Measurements from ENCODE around the gene LHFPL2.

Gene LHFPL2

DNA sequence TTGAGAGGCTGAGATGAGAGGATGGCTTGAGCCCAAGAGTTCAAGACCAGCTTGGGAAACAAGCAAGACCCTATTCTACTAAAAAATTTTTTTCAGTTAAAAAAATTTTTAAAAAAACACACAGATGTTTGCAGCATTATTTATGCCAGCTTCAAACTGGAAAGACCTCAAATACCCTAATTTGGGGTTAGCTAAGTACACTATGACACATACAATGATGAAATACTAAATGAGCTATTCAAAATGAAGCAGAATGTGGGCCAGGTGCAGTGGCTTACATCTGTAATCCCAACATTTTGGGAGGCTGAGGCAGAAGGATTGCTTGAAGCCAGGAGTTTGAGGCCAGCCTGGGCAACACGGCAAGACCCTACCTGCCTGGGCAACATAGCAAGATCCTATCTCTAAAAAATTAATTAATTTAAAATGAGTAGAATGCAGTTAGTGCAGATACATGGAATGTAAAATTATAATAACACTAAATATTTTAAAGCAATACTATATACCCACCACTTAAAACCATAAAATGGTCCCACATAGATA lies 44.9 kb downstream of the LHFPL2 start:
- CTCF ChIA-PET: interaction anchor here (0.5 kb wide), 1 partner anchor 1895 kb away, joined by 3 read pairs; no protein-coding TSS in a partner anchor
- DNase-seq (ENCODE audit: extremely low spot score): no peak
- no peak for TF ChIP-seq ZNF384 (IDR thresholded peaks at IDR 0.05)
- TF ChIP-seq SUZ12 (IDR thresholded peaks at IDR 0.05): no peak
- no peak for TF ChIP-seq L3MBTL2 (conservative IDR thresholded peaks at IDR 0.05)
- POLR2A ChIA-PET: interaction anchor here (0.5 kb wide), 1 partner anchor 20 kb away, joined by 3 read pairs; no protein-coding TSS in a partner anchor

DNA sequence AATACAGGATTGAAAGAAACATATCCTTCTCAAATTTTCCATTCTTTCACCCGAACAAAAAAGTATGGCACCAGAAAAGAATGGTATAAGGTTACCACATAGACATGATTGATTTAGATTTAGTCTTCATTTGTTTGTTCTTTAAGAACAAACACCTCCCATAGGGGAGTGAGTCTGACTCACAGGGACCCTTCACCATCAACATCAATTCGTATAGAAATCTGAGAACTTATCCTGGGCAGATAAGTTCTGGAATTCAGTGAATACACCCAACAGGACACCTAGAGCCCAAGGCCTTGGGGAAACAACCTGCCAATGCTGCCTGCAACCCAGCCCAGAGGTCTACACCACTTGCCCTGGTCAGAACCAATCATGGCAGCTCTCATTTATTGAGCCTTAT lies 46.2 kb downstream of the LHFPL2 start:
- POLR2A ChIA-PET: no interaction called here
- DNase-seq (ENCODE audit: extremely low spot score): no peak
- CTCF ChIA-PET: interaction anchor here (0.7 to 1.0 kb wide), 3 partner anchors 43 to 297 kb away, joined by 3 to 4 read pairs (median 3); no protein-coding TSS in a partner anchor
- TF ChIP-seq L3MBTL2 (conservative IDR thresholded peaks at IDR 0.05): no peak
- TF ChIP-seq FOXK2 (IDR thresholded peaks at IDR 0.05): no peak
- no peak for TF ChIP-seq TARDBP (IDR thresholded peaks at IDR 0.05)
- TF ChIP-seq ELF4 (IDR thresholded peaks at IDR 0.05): no peak
- no peak for TF ChIP-seq ARNT (IDR thresholded peaks at IDR 0.05)
- no peak for TF ChIP-seq HDGF (IDR thresholded peaks at IDR 0.05; ENCODE audit: borderline replicate concordance)
- TF ChIP-seq SP1 (IDR thresholded peaks at IDR 0.05): no peak
- TF ChIP-seq CTBP1 (IDR thresholded peaks at IDR 0.05; ENCODE audit: borderline replicate concordance): no peak
- no peak for TF ChIP-seq ZNF384 (IDR thresholded peaks at IDR 0.05)
- no peak for TF ChIP-seq FOXM1 (IDR thresholded peaks at IDR 0.05; ENCODE audit: borderline replicate concordance)
- TF ChIP-seq, protein P1, sequence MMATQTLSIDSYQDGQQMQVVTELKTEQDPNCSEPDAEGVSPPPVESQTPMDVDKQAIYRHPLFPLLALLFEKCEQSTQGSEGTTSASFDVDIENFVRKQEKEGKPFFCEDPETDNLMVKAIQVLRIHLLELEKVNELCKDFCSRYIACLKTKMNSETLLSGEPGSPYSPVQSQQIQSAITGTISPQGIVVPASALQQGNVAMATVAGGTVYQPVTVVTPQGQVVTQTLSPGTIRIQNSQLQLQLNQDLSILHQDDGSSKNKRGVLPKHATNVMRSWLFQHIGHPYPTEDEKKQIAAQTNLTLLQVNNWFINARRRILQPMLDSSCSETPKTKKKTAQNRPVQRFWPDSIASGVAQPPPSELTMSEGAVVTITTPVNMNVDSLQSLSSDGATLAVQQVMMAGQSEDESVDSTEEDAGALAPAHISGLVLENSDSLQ (IDR thresholded peaks at IDR 0.05): no peak
- no peak for TF ChIP-seq SUZ12 (IDR thresholded peaks at IDR 0.05)

DNA sequence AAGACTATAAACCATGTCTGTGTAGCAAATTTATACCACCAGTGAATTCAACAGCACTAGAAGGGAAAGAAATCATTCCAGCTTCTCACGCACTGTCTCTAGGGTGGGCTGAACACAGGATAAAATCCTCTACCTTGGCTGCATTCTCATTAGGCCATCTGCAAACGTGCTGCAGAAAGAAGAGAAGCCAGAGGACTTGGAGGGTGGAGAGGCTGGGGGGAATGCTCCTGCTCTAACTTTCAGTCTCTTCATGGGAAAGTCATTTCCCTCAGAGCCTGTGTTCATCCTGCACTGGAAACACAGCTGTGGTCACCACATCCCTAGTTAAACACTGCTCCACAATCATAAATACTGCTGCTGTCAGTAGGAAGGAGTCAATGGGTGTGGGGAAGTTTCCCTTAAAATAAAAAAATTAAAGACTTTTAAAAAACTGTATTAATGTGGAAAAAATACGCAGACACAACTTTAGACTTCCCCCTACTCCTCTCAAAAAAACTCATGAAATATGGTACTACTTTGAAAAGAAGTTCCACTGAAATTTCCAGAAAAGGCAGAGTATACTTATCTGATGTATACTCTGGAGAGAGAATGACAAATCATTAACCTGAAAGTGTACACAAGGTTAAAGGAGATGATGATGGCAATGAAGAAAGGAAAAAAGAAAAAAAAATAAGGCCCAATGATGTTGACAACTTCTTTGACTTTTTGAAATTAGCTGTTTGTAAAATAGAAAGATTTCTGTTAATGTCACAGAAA lies 46.8 kb downstream of the LHFPL2 start:
- DNase-seq (ENCODE audit: extremely low spot score): no peak
- ChIA-PET POLR2A (no interaction called here), CTCF (interaction anchor here (0.6 to 1.0 kb wide), 3 partner anchors 66 to 298 kb away, joined by 3 read pairs; no protein-coding TSS in a partner anchor)
- no peak for TF ChIP-seq BHLHE40 (IDR thresholded peaks at IDR 0.05; ENCODE audit: borderline replicate concordance)
- TF ChIP-seq, protein P1 (IDR thresholded peaks at IDR 0.05): peak; percentile 28; the same call in 1 of the 2 replicates

DNA sequence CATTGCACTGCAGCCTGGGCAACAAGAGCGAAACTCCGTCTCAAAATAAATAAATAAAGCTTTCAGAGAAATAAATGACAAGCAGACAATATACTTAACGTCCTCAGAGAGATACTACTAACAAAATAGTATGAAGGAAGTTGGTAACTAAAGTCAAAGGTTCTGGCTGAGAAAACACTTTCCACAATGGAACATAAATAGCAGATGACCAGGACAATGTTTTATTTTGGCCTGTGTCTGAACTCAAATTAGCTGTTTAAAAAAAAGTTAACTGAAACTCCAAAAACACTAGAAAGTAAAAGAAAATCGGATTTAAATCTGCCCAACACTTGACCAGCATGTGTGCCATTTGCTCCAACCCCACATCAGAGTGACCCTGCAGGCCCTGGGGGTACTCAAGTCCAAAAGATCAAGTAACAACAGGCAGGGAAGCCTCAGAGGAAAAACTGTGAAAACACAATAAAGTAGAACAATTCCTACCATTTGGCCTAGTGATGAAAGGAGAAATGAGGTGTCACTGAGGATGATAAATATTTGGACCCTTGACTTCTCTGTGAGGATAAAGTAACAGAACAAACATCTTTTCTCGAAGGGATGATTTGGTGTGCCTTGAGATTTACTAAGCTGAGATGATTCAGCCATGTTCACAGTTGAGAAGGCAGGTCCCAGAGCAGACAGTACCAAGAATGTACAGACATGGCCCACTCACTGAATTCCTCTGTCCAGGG lies 47.7 kb downstream of the LHFPL2 start:
- ChIA-PET CTCF (interaction anchor here (0.6 kb wide), 1 partner anchor 224 kb away, joined by 3 read pairs; no protein-coding TSS in a partner anchor), POLR2A (no interaction called here)
- TF ChIP-seq FOXA1 (IDR thresholded peaks at IDR 0.05): no peak
- no peak for TF ChIP-seq FOXM1 (IDR thresholded peaks at IDR 0.05; ENCODE audit: borderline replicate concordance)
- no peak for TF ChIP-seq LEF1 (IDR thresholded peaks at IDR 0.05; ENCODE audit: borderline replicate concordance)
- no peak; the same call in 1 of the 2 replicates for TF ChIP-seq CTBP1 (IDR thresholded peaks at IDR 0.05; ENCODE audit: borderline replicate concordance)
- TF ChIP-seq, protein P1 (IDR thresholded peaks at IDR 0.05): peak; percentile 78
- no peak for TF ChIP-seq SUZ12 (IDR thresholded peaks at IDR 0.05)
- TF ChIP-seq ZNF384 (IDR thresholded peaks at IDR 0.05): no peak
- no peak for DNase-seq (ENCODE audit: extremely low spot score)

DNA sequence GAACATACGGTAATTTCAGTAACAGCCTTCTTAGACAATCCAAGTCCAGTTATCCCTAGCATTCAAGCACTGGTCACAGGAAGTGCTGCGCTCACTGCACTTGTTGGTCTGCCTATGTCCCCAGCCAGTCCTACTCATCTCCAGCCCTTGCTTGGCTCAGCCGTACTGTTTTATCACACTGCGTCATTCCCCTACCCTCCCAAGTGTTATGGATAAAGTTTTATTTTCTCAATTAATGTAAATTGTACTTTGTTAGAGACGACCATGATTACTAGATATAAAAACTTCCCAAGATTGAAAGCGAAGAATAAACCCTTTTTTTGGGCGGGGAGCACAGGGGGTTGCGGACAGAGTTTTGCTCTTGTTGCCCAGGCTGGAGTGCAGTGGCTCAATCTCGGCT lies 49.6 kb downstream of the LHFPL2 start:
- ChIA-PET POLR2A (no interaction called here), CTCF (no interaction called here)
- TF ChIP-seq, protein P1 (IDR thresholded peaks at IDR 0.05): no peak
- TF ChIP-seq BHLHE40 (IDR thresholded peaks at IDR 0.05; ENCODE audit: borderline replicate concordance) (no peak), TARDBP (IDR thresholded peaks at IDR 0.05) (no peak), ZNF384 (IDR thresholded peaks at IDR 0.05) (no peak)
- DNase-seq (ENCODE audit: extremely low spot score): no peak

DNA sequence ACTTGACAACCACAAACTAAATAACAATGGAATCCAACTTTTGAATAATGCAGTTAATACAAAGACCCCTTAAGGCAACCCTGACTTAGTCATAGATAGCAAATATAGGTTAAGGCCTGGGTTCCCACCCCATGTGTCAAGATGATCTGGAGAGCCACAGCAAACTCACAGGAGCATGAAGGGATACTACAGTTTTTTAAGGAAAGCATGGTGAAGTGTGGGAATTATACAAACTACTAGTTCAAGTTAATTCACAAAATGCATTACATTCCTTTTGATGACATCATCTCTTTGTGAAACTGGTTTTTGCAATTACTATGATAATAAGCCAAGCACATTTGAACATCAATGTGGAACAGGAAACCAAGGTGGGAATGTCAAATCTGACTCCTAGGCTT lies 50.6 kb downstream of the LHFPL2 start:
- no peak for DNase-seq (ENCODE audit: extremely low spot score)
- ChIA-PET CTCF (no interaction called here), POLR2A (no interaction called here)
- TF ChIP-seq FOXM1 (IDR thresholded peaks at IDR 0.05; ENCODE audit: borderline replicate concordance) (no peak), HDGF (IDR thresholded peaks at IDR 0.05; ENCODE audit: borderline replicate concordance) (no peak), NFRKB (IDR thresholded peaks at IDR 0.05) (no peak), L3MBTL2 (conservative IDR thresholded peaks at IDR 0.05) (no peak), FOXK2 (IDR thresholded peaks at IDR 0.05) (no peak)
- TF ChIP-seq, protein P1 (IDR thresholded peaks at IDR 0.05): no peak
